ENCODE results near the gene CLK2.
A peak's percentile ranks its signal among the peaks of the same experiment; 100 is the strongest.

Gene CLK2

DNA sequence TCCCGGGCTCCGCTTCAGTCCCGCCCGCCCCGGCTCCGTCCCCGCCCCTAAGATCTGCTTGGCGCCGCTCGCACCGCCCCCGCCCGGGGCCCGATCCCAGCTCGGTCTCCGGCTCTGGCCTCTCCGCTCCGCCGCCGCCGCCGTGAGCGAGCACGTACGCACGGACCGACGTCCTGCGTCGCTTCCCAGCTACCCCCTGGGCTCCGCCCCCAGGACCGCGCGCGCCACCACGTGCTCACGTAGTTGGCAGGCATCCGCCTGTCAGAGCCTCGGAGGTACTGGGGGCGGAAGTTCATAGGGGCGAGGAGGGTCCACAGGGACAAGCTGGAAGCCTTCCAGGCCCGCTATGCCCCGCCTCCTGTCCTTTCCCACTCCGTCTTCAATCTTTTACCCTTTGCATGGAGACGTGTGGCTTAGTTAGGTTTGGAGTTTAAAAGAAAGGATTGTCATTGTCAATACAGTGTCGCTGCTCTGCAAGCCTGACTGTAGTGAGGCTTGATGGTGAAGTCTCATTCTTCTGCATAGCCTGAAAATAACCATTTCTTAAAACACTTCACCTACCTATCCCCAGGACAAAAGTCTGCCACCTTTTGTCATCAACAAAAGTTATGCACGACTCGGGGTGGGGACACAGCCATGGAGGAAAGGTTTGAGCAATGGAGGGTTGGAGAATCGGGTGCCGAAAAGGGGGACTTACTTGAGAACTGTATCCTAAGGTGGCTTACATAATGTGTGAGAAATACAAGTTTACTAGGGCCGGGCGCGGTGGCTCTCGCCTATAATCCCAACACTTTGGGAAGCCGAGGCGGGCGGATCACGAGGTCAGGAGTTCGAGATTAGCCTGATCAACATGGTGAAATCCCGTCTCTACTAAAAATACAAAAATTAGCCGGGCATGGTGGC lies at the start of gene CLK2:
Gene CLK2 (minus strand): TSS at position 162 of the 903 bp plus-strand sequence. CDS start 2,527 bp downstream, outside the sequence.
- peak; percentile 98 for DNase-seq

GRCh38 chr1:155322571-155322952 lies 49.3 kb upstream of the CLK2 start:
- peak; percentile 10 for DNase-seq

- DNase-seq: no peak
These were observed 48.6 kb upstream of the CLK2 start for GRCh38 chr1:155321639-155322503.

DNA sequence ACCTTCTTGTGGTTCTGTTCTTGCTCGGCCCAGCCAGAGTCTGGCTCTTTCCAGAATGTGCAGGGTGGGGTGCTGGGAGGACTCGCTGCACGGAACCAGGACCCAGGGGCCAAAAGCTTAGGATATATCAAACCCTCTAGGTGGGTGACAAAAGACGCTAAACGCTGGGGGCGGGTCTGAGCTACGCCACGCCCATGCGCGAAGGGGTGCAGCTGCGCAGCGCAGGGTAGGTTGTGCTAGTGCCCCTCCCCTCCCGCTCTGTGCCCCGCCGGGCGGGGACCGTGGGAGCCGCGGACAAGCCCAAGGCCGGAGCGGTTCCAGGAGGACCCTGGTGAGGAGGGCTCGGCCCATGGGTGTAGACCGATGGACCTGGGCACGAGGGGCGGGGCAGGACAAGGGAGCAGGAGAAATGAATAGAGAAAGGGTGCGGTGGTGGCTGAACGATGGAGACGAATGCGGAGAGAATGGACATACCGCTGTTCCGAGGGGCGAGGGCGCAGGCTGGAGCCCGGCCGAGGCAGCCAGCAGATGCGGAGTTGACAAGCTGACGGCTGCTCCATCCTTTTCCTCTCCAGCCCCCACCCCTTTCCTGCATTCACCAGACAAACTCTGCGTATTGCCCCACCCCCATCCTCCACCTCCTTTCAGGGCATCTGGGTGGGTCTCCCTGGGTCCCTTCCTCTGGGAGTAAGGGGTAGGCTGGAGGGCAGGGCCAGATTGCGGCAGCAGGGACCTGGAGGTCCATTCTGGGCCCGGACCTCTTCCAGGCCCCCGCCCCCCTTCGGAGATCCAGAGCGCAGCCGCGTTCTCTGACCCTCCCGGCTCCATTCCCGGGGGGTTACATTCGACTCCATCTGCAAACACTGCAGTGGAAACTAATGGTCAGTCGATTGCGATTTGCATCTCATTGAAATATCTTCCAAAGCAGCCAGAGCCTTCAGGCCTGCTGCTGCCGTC lies 47.6 kb upstream of the CLK2 start, which contains the start of gene RUSC1:
Gene RUSC1 (plus strand): TSS at position 234 of the 957 bp plus-strand sequence. CDS start 880 bp downstream, outside the sequence.
- peak; percentile 82 for DNase-seq

DNA sequence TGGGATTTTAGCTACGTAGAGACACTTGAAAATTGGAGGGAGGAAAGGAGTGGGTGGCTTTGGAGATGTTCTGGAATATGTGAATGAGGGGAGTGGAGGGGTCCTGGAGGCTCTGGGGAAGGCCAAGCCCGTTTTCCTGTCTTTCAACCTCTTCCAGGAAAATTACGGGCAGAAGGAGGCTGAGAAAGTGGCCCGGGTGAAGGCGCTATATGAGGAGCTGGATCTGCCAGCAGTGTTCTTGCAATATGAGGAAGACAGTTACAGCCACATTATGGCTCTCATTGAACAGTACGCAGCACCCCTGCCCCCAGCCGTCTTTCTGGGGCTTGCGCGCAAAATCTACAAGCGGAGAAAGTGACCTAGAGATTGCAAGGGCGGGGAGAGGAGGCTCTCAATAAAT lies 46.9 kb upstream of the CLK2 start:
- DNase-seq: peak; percentile 73

DNA sequence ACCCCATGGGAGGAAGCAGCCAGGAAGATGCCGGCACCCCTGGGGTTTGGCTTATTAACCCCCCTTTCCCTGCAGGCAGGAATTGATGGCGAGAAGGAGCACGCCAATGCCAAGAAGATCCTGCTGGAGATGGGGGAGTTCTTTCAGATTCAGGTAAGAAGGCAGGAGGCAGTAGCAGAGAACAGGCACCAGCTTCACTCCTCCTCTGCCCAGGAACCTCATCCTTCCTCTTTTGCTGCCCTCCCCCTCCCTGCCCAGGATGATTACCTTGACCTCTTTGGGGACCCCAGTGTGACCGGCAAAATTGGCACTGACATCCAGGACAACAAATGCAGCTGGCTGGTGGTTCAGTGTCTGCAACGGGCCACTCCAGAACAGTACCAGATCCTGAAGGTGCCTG lies 46.2 kb upstream of the CLK2 start:
- no peak for DNase-seq

DNA sequence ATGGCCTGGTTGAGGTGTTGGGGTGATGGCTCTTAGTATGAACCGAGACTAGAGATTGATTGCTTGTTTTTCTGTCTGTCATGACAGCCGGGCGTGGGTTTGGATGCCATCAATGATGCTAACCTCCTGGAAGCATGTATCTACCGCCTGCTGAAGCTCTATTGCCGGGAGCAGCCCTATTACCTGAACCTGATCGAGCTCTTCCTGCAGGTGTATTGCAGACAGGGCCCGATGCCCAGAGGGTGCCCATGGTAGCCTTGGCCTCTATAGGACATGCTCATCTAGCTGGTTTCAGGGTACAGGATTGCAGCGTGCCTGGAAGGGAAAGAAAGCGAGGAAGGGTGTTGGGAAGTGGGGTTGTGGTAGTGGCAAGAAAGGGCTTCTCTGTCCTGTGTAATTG lies 44.8 kb upstream of the CLK2 start:
- no peak for DNase-seq

DNA sequence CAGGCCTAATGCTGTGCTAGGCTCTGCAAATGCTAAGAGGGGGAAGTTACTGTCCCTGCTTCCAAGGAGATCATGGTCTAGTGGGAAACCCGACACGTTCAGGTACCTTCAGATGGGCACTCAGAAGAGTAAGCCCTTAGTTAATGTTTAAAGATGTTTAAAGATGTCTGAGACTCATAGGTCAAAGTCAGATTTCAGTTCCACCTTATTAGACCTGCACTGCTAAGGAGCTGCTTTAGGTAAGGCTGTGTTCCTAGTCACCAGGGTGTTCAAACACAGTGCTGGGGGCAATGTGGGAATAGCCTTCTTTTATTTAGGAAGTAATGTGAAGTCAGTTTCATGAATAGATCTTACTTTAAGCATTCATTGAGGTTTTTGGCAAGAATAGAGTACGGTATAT lies 43.6 kb upstream of the CLK2 start:
- no peak for DNase-seq

DNA sequence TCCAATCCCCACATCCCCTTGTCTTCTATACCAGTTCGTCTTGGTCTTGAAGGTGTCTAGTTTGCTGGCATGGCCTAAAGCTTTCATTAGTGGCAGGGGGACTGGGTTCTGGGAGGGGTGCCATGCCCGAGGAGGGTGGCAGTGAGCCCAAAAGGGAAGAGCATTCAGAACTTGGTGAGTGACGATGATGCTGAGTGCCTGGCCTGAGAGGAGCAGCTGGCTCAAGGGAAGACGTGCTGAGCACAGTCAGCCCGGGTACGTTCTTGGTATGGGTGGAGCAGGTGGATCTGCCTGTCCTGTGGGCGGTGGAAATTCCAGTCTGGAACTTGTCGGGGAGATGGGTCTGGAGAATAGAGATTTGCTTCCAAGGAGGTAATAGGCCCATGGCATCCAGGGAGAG lies 40.0 kb upstream of the CLK2 start:
- no peak for DNase-seq

DNA sequence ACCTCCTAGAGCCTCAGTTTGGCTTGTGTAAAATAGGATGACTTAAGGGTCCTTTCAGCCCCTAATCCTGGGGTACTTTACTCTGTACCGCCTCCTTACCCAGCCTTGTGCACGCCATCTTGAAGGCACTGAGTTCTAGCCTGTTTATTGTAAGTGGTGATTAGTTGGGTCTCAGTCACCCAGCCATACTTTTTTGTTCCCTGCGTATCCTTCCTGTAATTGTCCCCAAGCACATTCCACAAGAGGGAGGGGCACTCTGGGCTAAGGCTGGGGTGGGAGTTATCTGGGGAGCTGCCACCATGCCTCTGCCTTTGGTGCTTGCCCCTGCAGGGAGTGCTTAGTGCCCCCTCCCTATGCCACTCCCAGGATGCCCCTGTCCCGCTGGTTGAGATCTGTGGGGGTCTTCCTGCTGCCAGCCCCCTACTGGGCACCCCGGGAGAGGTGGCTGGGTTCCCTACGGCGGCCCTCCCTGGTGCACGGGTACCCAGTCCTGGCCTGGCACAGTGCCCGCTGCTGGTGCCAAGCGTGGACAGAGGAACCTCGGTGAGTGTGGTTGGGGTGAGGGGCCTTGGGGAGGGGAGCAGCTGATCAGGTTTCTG lies 36.2 kb upstream of the CLK2 start:
- DNase-seq: peak; percentile 6

- DNase-seq: peak; percentile 99
These were observed 35.5 kb upstream of the CLK2 start, which contains the start of gene FDPS for GRCh38 chr1:155308493-155309422. Gene FDPS, plus strand, starts transcription at chr1:155308866. Its CDS starts 924 bp downstream, at chr1:155309790.

GRCh38 chr1:155307247-155307740 lies 34.0 kb upstream of the CLK2 start:
- peak; percentile 8 for DNase-seq

GRCh38 chr1:155305881-155306391 lies 32.6 kb upstream of the CLK2 start:
- DNase-seq: no peak

- no peak for DNase-seq
These were observed 31.3 kb upstream of the CLK2 start for GRCh38 chr1:155304558-155305063.

GRCh38 chr1:155301342-155301841 lies 28.1 kb upstream of the CLK2 start, which contains the start of gene PKLR:
Gene PKLR, minus strand, starts transcription at chr1:155301438. Its CDS starts 43 bp downstream, at chr1:155301395.
- no peak for DNase-seq

DNA sequence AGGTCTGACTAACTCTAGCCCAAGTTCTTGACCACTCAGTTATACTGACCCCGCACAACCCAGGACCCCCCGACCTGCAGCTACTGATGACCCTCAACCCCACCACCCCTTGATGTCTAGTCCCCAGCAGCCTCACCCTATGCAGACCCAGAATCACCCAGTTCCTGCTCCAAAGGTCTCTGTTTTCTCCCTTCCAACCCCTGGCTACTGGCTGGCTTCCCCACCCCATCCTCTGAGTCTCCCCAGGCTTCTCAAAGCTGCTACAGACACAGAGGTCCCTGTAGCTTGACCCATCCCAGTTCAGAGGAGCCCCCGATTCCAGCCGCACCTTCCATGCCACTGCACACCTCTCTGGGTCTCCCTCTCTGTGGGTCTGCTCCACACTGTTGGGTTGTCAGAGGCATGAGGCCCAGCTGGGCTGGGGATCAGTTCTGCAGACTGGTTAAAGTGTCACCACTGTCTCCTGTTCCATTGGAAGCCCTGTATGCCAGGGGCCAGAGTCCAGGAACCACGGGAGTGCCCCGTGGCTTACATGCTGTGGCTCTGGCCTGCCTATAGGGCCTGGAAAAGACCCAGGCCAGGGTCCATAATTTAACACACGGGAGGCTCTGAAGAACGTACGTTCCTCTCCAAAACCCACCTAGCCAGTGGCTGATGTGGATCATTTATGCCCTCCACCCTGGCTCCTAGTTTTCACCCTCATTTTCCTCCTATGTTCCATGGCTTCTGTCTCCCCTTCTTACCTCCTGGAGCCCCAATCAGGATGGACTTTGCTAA lies 27.4 kb upstream of the CLK2 start:
- no peak for DNase-seq

- DNase-seq: no peak
These were observed 26.7 kb upstream of the CLK2 start for GRCh38 chr1:155300024-155300423.

- no peak for DNase-seq
These were observed 24.1 kb upstream of the CLK2 start for GRCh38 chr1:155297384-155297783.

- DNase-seq: no peak
These were observed 23.4 kb upstream of the CLK2 start for GRCh38 chr1:155296661-155297060.

Measured in NCI-H1105 (cell line).